K562 (cell line): ENCODE data around the gene OPRL1. TPM values are rescaled to one million over a fixed set of nuclear protein-coding genes. Genes with fewer than 3 reads are reported as not detected.

ENCODE experiments used
- BCOR ChIP-seq: fragments of 450-650 bp; IDR thresholded peaks from 2 replicates; pipeline ENCODE4 v1.6.1; 2016
- BDP1 ChIP-seq: IDR thresholded peaks from 3 replicates; pipeline ENCODE4 v1.6.1; 2011; ENCODE audit not compliant: insufficient read length, insufficient read depth
- CBX3 ChIP-seq, 2 experiments: IDR thresholded peaks; 1 replicate in 1 of 2; 2 replicates in 1 of 2; pipeline ENCODE4 v1.6.1; 2012; ENCODE audit warnings: inconsistent platforms in 2 of 2, low read length in 2 of 2, borderline replicate concordance in 1 of 2, control low read depth in 1 of 2
- ELK3 ChIP-seq: fragments of 450-650 bp; formaldehyde crosslinking; IDR thresholded peaks from 2 replicates; pipeline ENCODE4 v1.4.0; 2020; ENCODE audit warnings: mild to moderate bottlenecking
- HIVEP1 ChIP-seq: fragments of 250-450 bp; sonication (Bioruptor Pico); IDR thresholded peaks from 2 replicates; pipeline ENCODE4 v1.4.0; 2020; ENCODE audit warnings: mild to moderate bottlenecking
- HMGXB4 ChIP-seq: sonication (generic); formaldehyde crosslinking; IDR thresholded peaks from 2 replicates; pipeline ENCODE4 v1.8.1; 2023; ENCODE audit warnings: mild to moderate bottlenecking, missing genetic modification reagents
- JUNB ChIP-seq: fragments of 450-650 bp; formaldehyde crosslinking; conservative IDR thresholded peaks from 2 replicates; pipeline ENCODE4 v1.4.0; 2020; ENCODE audit warnings: mild to moderate bottlenecking
- KLF6 ChIP-seq: fragments of 250-450 bp; sonication (Bioruptor Pico); IDR thresholded peaks from 2 replicates; pipeline ENCODE4 v1.4.0; 2020; ENCODE audit warnings: mild to moderate bottlenecking, moderate library complexity, borderline replicate concordance
- NR3C1 ChIP-seq: sonication (generic); formaldehyde crosslinking; IDR thresholded peaks from 2 replicates; pipeline ENCODE4 v1.8.1; 2022; ENCODE audit warnings: missing genetic modification reagents
- RNF2 ChIP-seq: sonication (generic); IDR thresholded peaks from 2 replicates; pipeline ENCODE4 v1.6.1; 2016
- SAFB2 ChIP-seq: fragments of 200-400 bp; formaldehyde crosslinking; IDR thresholded peaks from 2 replicates; pipeline ENCODE4 v1.6.1; 2018; ENCODE audit warnings: borderline replicate concordance, low read length, low read depth, moderate library complexity; ENCODE audit not compliant: severe bottlenecking
- TBL1XR1 ChIP-seq, 2 experiments: IDR thresholded peaks; 2 replicates each; pipeline ENCODE4 v1.6.1; 2012; ENCODE audit warnings: improper control_type of control experiment in 2 of 2, low read length in 2 of 2, mild to moderate bottlenecking in 1 of 2
- ZBTB2 ChIP-seq: fragments of 450-650 bp; IDR thresholded peaks from 2 replicates; pipeline ENCODE4 v1.6.1; 2016; ENCODE audit warnings: antibody characterized with exemption
- ZNF239 ChIP-seq: fragments of 250-450 bp; sonication (Bioruptor Pico); IDR thresholded peaks from 2 replicates; pipeline ENCODE4 v1.4.0; 2020; ENCODE audit warnings: mild to moderate bottlenecking
- ZNF79 ChIP-seq: fragments of 250-450 bp; sonication (Bioruptor Pico); IDR thresholded peaks from 2 replicates; pipeline ENCODE4 v1.4.0; 2020; ENCODE audit warnings: low read depth, mild to moderate bottlenecking, moderate library complexity
- polyA plus RNA-seq, 8 experiments: library from polyadenylated mRNA; depleted of rRNA in 4 of 8; stranded (reverse) in 5 of 8; unstranded in 3 of 8; fragments of >200 nt; fragmentation: Nextera tagmentation in 2 of 8; fragmentation: Illumina TruSeq in 1 of 8; extraction: Ambion mirVana in 2 of 8; extraction: Trizol in 1 of 8; gene quantifications; 2 replicates each; pipeline versions ENCODE4 v1.2.1 to v1.2.3, GENCODE V29; 2011 to 2014; ENCODE audit warnings: inconsistent platforms in 1 of 8, missing spikeins in 1 of 8
- total RNA-seq, 7 experiments: library from RNA; depleted of rRNA in 6 of 7; stranded (reverse); fragments of >200 nt in 6 of 7; fragmentation: Illumina TruSeq in 2 of 7; extraction: Trizol in 2 of 7; gene quantifications; 2 replicates each; pipeline versions ENCODE4 v1.2.1 to v1.2.3, GENCODE V29; 2011 to 2021; ENCODE audit warnings: low replicate concordance in 1 of 7
- TF ChIP-seq, protein P1 (sequence below): sonication (generic); formaldehyde crosslinking; IDR thresholded peaks from 2 replicates; pipeline ENCODE4 v1.8.1; 2023; ENCODE audit warnings: missing genetic modification reagents, mild to moderate bottlenecking, borderline replicate concordance

The OPRL1 gene
- total and polyA plus RNA-seq, 9 of the 15 experiments (the other 6 are each of a cell fraction or from before 2014, with no cell fraction given) = 0.06 to 0.33 (median 0.11) TPM; not detected in 2

DNA sequence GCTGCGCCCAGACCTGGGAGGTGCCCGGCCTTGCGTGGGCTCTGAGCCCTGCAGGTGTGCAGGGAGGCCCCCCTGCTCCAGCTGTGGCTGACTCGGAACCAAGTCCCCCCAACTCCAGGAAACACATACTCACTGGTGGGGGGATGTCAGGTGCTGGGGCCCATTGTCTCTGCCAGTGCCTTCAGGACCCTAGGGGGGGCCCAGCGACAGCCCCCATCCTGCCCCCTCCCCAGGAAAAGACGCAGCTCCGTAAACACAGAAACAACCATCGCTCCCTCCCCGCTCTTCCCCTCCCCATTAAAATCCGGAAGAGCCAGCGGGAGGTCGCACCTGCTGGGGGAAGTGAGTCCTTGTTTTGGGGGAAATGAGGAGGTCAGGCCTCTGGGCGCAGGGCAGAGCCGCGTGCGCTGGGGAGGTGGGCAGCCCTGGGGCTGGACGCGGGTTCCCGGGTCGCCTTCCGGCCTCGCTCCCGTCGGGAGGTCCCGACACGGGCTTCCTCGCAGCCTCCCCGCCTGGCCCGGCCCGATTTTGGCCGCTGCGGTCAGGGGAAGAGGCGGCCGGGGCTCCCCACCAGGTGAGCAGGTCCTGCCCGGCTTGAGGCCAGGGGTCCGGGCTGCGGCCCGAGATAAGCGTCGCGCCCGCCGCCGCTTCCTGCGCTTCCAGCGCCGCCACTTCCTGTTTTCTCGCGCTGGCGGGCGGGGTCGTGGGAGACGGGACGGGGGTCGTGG is 37.7 kb upstream of the OPRL1 start (continued):
- TF ChIP-seq, protein P1, sequence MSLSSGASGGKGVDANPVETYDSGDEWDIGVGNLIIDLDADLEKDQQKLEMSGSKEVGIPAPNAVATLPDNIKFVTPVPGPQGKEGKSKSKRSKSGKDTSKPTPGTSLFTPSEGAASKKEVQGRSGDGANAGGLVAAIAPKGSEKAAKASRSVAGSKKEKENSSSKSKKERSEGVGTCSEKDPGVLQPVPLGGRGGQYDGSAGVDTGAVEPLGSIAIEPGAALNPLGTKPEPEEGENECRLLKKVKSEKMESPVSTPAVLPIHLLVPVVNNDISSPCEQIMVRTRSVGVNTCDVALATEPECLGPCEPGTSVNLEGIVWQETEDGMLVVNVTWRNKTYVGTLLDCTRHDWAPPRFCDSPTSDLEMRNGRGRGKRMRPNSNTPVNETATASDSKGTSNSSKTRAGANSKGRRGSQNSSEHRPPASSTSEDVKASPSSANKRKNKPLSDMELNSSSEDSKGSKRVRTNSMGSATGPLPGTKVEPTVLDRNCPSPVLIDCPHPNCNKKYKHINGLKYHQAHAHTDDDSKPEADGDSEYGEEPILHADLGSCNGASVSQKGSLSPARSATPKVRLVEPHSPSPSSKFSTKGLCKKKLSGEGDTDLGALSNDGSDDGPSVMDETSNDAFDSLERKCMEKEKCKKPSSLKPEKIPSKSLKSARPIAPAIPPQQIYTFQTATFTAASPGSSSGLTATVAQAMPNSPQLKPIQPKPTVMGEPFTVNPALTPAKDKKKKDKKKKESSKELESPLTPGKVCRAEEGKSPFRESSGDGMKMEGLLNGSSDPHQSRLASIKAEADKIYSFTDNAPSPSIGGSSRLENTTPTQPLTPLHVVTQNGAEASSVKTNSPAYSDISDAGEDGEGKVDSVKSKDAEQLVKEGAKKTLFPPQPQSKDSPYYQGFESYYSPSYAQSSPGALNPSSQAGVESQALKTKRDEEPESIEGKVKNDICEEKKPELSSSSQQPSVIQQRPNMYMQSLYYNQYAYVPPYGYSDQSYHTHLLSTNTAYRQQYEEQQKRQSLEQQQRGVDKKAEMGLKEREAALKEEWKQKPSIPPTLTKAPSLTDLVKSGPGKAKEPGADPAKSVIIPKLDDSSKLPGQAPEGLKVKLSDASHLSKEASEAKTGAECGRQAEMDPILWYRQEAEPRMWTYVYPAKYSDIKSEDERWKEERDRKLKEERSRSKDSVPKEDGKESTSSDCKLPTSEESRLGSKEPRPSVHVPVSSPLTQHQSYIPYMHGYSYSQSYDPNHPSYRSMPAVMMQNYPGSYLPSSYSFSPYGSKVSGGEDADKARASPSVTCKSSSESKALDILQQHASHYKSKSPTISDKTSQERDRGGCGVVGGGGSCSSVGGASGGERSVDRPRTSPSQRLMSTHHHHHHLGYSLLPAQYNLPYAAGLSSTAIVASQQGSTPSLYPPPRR (CRISPR knock-in tag) = no peak
- TF ChIP-seq TBL1XR1 (IDR thresholded peaks at IDR 0.05; ENCODE audit: low read length in 2 of 2) (no peak), HMGXB4 (CRISPR knock-in tag) (no peak), NR3C1 (no peak), BDP1 (no peak), HIVEP1 (CRISPR knock-in tag) (no peak), KLF6 (no peak), JUNB (CRISPR knock-in tag) (no peak), BCOR (0 out of 2 replicates have a peak, but pooled peaks have one; percentile 35), SAFB2 (no peak), ZBTB2 (no peak), ELK3 (no peak), ZNF239 (no peak), ZNF79 (CRISPR knock-in tag) (no peak), CBX3 (IDR thresholded peaks at IDR 0.05; ENCODE audit: borderline replicate concordance in 1 of 2, low read length in 2 of 2) (no peak), RNF2 (0 out of 2 replicates have a peak, but pooled peaks have one; percentile 50)
